ENCODE results near the gene MBTPS1.

The MBTPS1 gene

DNA sequence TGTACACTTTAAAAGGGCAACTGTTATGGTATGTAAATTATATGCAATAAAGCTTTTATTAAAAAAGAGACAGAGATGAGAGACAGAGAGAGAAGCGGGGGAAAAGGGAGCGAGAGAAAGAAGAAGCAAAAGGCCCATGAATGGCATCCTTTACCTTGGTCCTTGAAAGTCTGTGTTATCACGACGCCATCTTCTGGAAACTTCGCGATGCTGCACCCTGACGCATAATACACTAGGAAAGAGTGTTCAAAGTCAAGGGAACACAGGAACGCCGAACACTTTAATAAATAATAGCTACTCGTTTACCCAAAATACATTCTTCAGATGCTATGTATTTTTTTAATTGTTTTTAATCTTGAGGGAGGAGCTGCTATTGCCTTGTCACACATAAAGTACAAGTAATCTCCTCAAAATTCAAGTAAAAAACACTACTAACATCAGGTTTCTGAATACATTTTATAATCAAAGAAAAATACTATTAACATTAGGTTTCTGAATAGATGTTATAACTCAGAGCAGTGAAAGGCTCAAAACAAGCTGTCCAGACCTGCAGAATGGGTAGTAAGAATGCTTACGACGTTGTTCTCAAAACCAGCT lies 51.1 kb downstream of the MBTPS1 start:
- no peak overlapping the region for H3K27ac ChIP-seq
- TF ChIP-seq, protein P1, sequence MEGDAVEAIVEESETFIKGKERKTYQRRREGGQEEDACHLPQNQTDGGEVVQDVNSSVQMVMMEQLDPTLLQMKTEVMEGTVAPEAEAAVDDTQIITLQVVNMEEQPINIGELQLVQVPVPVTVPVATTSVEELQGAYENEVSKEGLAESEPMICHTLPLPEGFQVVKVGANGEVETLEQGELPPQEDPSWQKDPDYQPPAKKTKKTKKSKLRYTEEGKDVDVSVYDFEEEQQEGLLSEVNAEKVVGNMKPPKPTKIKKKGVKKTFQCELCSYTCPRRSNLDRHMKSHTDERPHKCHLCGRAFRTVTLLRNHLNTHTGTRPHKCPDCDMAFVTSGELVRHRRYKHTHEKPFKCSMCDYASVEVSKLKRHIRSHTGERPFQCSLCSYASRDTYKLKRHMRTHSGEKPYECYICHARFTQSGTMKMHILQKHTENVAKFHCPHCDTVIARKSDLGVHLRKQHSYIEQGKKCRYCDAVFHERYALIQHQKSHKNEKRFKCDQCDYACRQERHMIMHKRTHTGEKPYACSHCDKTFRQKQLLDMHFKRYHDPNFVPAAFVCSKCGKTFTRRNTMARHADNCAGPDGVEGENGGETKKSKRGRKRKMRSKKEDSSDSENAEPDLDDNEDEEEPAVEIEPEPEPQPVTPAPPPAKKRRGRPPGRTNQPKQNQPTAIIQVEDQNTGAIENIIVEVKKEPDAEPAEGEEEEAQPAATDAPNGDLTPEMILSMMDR (IDR thresholded peaks at IDR 0.05), result peak; percentile 84
- TF ChIP-seq ZFX (IDR thresholded peaks at IDR 0.05; ENCODE audit: borderline replicate concordance), result no peak

DNA sequence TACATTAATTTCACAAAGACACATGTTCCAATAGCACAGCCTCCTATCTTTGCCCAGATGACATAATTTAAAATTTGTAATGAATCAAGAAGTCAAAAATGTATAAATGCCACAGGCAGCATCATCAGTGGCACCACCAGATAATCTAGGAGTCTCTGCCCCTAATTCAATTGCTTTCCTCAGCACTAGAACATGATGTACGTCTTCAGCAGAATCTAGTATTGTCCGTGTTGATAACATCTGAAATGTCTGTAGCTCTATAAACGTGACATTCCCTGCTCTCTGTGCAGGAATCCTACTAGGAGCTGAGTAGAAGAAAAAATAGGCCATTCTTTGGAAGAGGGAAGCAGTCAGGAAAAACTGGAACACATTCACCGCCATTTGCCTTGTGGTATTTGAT lies 52.8 kb downstream of the MBTPS1 start:
- TF ChIP-seq ZFX (IDR thresholded peaks at IDR 0.05; ENCODE audit: borderline replicate concordance), result no peak
- TF ChIP-seq, protein P1 (IDR thresholded peaks at IDR 0.05), result no peak
- no peak overlapping the region for H3K27ac ChIP-seq

DNA sequence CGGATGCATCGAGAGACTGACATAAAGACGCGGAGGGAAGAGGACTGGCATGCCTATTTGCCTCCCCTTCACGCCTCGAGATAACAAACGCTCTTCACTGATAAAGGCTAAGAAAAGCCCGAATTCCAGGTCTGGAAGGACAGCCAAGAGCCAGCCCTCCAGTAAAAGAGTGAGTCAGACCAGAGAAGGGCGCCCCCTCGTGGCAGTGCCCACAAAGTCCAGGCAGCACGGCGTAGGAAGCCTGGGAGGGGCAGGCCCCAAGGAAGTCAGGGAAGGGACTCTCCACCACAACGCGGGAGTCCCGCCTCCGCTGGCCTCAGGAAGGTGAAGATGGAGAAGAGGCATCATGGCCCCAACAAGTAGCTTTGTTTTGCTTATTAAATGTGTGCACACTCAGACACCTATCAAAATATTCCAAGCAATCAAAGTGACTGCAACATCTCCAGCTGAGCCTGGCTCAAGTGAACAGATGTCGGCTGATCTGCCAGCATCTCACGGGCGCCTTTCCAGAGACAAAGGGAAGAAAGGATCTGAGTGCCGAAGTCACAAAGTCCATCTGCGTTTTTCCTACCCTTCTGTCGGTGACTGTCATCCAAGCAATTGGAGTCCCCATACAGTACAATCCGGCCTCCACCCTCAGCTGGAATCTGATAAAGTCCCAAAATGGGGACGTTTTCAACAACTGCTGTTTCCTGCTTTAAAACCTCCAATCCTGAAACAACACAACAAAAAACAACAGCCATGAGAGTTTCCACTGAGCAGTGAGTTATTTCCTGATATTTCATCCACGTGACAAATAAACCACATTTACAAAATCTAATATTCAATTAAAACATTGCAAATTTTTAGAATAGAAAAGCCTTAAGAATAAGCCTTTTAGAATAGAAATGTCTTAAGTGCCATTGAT lies 53.8 kb downstream of the MBTPS1 start:
- TF ChIP-seq, protein P1 (IDR thresholded peaks at IDR 0.05), result peak; percentile 95
- no peak for TF ChIP-seq ZFX (IDR thresholded peaks at IDR 0.05; ENCODE audit: borderline replicate concordance)
- H3K27ac ChIP-seq, result no peak overlapping the region

DNA sequence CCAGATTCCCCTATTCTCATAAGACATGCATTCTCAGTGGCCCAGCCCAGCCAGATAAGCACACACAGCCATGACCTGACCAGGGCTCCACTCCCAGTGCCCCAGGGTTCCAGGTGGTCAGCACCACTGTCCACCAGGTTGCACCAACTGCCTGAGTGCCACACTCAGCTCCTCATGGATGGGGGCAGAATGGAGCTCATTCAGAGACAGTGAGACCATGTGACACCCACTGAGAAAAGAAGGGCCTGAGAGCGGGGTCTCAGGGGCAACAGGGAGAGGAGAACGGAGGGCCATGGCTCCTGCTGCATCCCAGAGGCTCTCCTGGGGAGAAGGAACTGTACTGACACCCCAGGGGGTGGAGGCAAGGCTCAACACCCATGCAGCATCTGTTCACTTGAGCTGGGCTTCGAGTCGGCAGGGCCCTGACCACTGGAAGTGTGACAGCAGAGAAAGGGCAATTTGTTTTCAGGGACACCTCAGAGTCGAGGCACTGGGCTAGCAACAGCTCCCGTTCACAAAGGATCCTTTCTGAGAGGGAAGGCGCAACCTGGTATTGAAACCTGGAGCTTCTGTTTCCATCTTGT lies 55.4 kb downstream of the MBTPS1 start:
- TF ChIP-seq ZFX (IDR thresholded peaks at IDR 0.05; ENCODE audit: borderline replicate concordance), result no peak
- TF ChIP-seq, protein P1 (IDR thresholded peaks at IDR 0.05), result no peak

DNA sequence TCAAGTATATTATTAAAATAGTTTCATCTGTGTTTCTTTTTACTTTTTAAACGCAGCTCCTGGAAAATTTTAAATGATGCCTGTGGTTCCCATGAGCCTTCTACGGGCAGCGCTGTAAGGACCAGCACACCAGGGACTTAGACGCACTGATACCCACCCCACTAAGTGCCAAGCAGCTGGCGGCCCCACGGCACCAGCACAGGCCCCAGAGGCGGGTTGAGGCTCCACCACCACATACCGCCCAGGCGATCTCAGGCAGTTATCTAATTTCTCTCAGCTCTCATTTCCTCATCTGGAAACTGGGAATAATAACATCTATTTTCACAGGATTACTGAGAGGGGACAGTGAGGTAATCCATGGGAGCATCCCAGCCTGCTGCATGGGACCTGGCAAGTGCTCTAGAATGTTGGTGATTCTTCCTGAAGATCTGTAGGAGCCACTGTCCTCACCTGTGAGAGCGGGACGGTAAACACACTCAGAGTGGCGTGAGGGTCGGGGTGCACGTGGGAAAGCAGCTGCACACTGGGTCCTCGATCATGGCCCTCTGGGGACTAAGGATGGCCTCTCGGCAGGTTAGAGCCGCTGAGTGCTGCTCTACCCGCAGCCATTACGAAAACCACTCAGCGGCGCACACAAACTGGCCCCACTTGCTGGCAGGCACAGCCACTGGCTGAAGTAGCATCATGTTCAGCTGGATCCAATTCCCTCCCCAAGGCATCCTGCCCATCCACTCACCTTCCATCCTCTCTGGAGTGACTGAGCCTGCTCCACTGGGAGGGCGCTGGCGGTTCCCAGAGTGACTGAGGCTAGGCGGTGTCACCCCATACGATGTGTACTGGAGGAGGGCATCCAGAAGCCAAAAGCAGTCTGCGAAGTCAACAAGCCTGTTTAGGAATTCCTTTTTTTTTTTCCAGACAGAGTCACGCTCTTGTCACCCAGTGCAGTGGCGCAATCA lies 56.5 kb downstream of the MBTPS1 start:
- TF ChIP-seq ZFX (IDR thresholded peaks at IDR 0.05; ENCODE audit: borderline replicate concordance), result no peak
- TF ChIP-seq, protein P1 (IDR thresholded peaks at IDR 0.05), result no peak

More for the DNA sequence above, 55.4 kb downstream of the MBTPS1 start:
- no peak overlapping the region for H3K27ac ChIP-seq

DNA sequence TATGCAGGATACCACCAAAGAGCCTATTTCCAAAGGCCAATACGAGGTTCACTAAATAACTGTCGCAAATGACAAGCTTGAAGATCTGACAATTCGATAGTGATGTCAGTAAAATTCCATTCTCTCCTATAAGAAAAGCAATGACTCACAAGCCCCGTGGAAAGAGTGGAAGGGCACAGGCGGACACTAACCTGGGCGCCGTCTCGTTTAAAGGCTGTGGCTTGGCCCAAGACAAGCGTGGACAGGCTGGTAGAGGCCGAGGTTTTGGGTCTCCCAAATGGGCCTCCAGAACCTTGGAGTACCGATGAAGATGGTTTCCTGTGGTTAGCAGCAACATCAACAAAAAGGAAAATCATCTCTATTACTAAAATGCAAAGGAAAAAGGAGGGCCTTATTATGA lies 57.6 kb downstream of the MBTPS1 start:
- H3K27ac ChIP-seq, result no peak overlapping the region
- TF ChIP-seq ZFX (IDR thresholded peaks at IDR 0.05; ENCODE audit: borderline replicate concordance), result no peak
- TF ChIP-seq, protein P1 (IDR thresholded peaks at IDR 0.05), result no peak

More for the DNA sequence above, 56.5 kb downstream of the MBTPS1 start:
- no peak overlapping the region for H3K27ac ChIP-seq

Data from 22Rv1 (cell line).